Measurements from ENCODE around the gene FLNA.

DNA sequence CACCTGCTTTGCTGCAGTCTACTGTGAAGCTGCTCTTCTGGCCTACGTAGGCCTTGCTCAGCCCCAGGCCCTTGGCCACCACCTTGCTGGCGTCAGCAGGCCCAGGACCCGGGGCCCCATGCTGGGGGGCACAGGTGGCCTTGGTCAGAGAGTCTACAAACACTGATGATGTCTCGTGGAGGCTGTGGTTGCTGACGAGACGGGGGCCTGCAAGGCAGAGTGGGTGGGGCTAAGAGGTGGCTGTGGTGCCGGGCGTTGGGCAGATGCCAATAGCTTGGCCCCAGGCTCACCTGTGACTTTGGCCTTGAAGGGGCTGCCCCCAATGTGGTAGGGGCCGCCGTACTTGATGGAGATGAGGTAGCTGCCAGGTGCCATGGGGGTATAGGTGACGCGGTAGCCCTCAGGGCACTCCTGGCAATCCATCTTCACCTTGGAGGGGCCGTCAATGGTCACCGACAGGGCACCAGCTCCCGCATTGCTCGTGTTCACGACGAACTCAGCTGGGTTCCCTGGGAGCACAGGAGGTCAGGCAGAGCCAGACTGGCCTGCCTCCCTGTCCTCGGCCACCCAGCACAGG lies 25.0 kb downstream of the FLNA start:
- TF ChIP-seq, protein P1, sequence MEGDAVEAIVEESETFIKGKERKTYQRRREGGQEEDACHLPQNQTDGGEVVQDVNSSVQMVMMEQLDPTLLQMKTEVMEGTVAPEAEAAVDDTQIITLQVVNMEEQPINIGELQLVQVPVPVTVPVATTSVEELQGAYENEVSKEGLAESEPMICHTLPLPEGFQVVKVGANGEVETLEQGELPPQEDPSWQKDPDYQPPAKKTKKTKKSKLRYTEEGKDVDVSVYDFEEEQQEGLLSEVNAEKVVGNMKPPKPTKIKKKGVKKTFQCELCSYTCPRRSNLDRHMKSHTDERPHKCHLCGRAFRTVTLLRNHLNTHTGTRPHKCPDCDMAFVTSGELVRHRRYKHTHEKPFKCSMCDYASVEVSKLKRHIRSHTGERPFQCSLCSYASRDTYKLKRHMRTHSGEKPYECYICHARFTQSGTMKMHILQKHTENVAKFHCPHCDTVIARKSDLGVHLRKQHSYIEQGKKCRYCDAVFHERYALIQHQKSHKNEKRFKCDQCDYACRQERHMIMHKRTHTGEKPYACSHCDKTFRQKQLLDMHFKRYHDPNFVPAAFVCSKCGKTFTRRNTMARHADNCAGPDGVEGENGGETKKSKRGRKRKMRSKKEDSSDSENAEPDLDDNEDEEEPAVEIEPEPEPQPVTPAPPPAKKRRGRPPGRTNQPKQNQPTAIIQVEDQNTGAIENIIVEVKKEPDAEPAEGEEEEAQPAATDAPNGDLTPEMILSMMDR (IDR thresholded peaks at IDR 0.05; ENCODE audit: poor library complexity), result no peak
- TF ChIP-seq EZH2phosphoT487 (IDR thresholded peaks at IDR 0.05; ENCODE audit: low read depth, severe bottlenecking, unreplicated experiment) (no peak), EZH2 (IDR thresholded peaks at IDR 0.05; ENCODE audit: borderline replicate concordance) (no peak)

All from hepatocyte (in vitro differentiated cells).